RWPE2 (cell line): Measurements from ENCODE around the gene GNAQ.
"Not testable (repeated sequence)": the region's sequence is repeated elsewhere in the genome, so short reads cannot be mapped to it uniquely, and the experiment has no call there.

Source experiments
- ATAC-seq: fragments of 200-7000 bp; cut with Tn5 transposase; 3 replicates; pipeline ENCODE4 v1.9.1; 2021; ENCODE audit warnings: low read depth
- DNase-seq: peaks from one replicate; pipeline ENCODE4 v3.0.0-alpha.2; 2020; ENCODE audit warnings: low spot score
- H3K27ac ChIP-seq: fragments of 450-650 bp; 2 replicates; pipeline ENCODE4 v1.5.1; 2017; ENCODE audit warnings: mild to moderate bottlenecking; ENCODE audit not compliant: poor library complexity, severe bottlenecking
- H3K27me3 ChIP-seq: fragments of 250-450 bp; sonication (Bioruptor Pico); 2 replicates; pipeline ENCODE4 v1.5.1; 2021; ENCODE audit warnings: mild to moderate bottlenecking, moderate library complexity; ENCODE audit not compliant: insufficient read depth, poor library complexity, severe bottlenecking
- H3K36me3 ChIP-seq: fragments of 250-450 bp; sonication (Bioruptor Pico); 2 replicates; pipeline ENCODE4 v1.5.1; 2020; ENCODE audit warnings: low read depth, mild to moderate bottlenecking, moderate library complexity
- H3K4me1 ChIP-seq: fragments of 250-450 bp; sonication (Bioruptor Pico); 2 replicates; pipeline ENCODE4 v1.5.1; 2021; ENCODE audit warnings: mild to moderate bottlenecking, moderate library complexity; ENCODE audit not compliant: insufficient read depth, poor library complexity, severe bottlenecking
- H3K4me3 ChIP-seq: fragments of 250-450 bp; sonication (Bioruptor Pico); 2 replicates; pipeline ENCODE4 v1.5.1; 2021; ENCODE audit warnings: mild to moderate bottlenecking, moderate library complexity; ENCODE audit not compliant: severe bottlenecking
- H3K9me3 ChIP-seq: fragments of 250-450 bp; sonication (Bioruptor Pico); 2 replicates; pipeline ENCODE4 v1.5.1; 2021; ENCODE audit warnings: mild to moderate bottlenecking, moderate library complexity; ENCODE audit not compliant: severe bottlenecking
- CTCF ChIP-seq: fragments of 450-650 bp; IDR thresholded peaks from one replicate; pipeline ENCODE4 v1.5.1; 2017; ENCODE audit warnings: mild to moderate bottlenecking, moderate library complexity; ENCODE audit not compliant: poor library complexity, severe bottlenecking

GNAQ gene

GRCh38 chr9:77708064-77708815 is 323.4 kb downstream of the GNAQ start:
- H3K4me1 ChIP-seq, result peaks cover 25% of the 10 kb centered on the region
- no peaks in the 10 kb centered on the region for H3K36me3 ChIP-seq
- H3K27me3 ChIP-seq, result no peaks in the 10 kb centered on the region
- H3K27ac ChIP-seq, result peak overlapping the region; percentile 99
- DNase-seq (no peak), ATAC-seq (peak; percentile 20; the same call in 1 of the 3 replicates)
- H3K9me3 ChIP-seq, result no peaks in the 10 kb centered on the region
- H3K4me3 ChIP-seq, result no peak overlapping the region
- no peak for TF ChIP-seq CTCF

- Histone ChIP-seq H3K4me3 (no peak overlapping the region), H3K27ac (peak overlapping the region; percentile 99), H3K9me3 (no peaks in the 10 kb centered on the region), H3K4me1 (peaks cover 20% of the 10 kb centered on the region), H3K27me3 (no peaks in the 10 kb centered on the region), H3K36me3 (no peaks in the 10 kb centered on the region)
- DNase-seq (peak; percentile 88), ATAC-seq (peak; percentile 96)
- no peak for TF ChIP-seq CTCF
Measured at GRCh38 chr9:77707383-77708063, 324.1 kb downstream of the GNAQ start.

- peaks cover 12% of the 10 kb centered on the region for H3K4me1 ChIP-seq
- DNase-seq (no peak), ATAC-seq (no peak)
- no peak overlapping the region for H3K4me3 ChIP-seq
- H3K9me3 ChIP-seq, result no peaks in the 10 kb centered on the region
- H3K36me3 ChIP-seq, result no peaks in the 10 kb centered on the region
- H3K27me3 ChIP-seq, result no peaks in the 10 kb centered on the region
- TF ChIP-seq CTCF, result no peak
- H3K27ac ChIP-seq, result no peak overlapping the region
Measured at GRCh38 chr9:77705636-77706035, 326.0 kb downstream of the GNAQ start.

- not testable (repeated sequence) for H3K27me3 ChIP-seq, ATAC-seq, H3K36me3 ChIP-seq, H3K27ac ChIP-seq, H3K4me3 ChIP-seq, H3K9me3 ChIP-seq, H3K4me1 ChIP-seq, DNase-seq
Measured at GRCh38 chr9:77702521-77703390, 328.9 kb downstream of the GNAQ start.
